Gastrocnemius medialis (tissue), 4 donors: Measurements from ENCODE around the gene TAS2R7. TPM values are rescaled to one million over a fixed set of nuclear protein-coding genes. Genes with fewer than 3 reads are reported as not detected.
A peak's percentile ranks its signal among the peaks of the same experiment; 100 is the strongest.
"Not testable (repeated sequence)": the region's sequence is repeated elsewhere in the genome, so short reads cannot be mapped to it uniquely, and the experiment has no call there.

ENCODE experiments used
- ATAC-seq, 2 donors: fragments of 150-250 bp; one replicate each; pipeline ENCODE4 v1.9.1; 2016
- DNase-seq, 2 donors: peaks; one replicate each; pipeline ENCODE4 v3.0.0-alpha.2; 2019
- H3K27ac ChIP-seq, 4 donors: fragments of 200-600 bp; sonication (generic); 1 replicate in 1 of 4; 2 replicates in 3 of 4; pipeline ENCODE4 v1.5.1; 2016 to 2018; ENCODE audit warnings: mild to moderate bottlenecking in 2 of 4, moderate library complexity in 1 of 4
- H3K27me3 ChIP-seq, 3 donors: fragments of 200-600 bp; sonication (generic) in 2 of 3; 1 replicate in 1 of 3; 2 replicates in 2 of 3; pipeline versions ENCODE4 v1.5.1 to v1.6.0; 2016 to 2019; ENCODE audit warnings: mild to moderate bottlenecking in 1 of 3, moderate library complexity in 1 of 3
- H3K36me3 ChIP-seq, 2 donors: fragments of 200-600 bp; sonication (generic) in 1 of 2; one replicate each; pipeline ENCODE4 v1.5.1; 2017 to 2018
- H3K4me1 ChIP-seq, 2 donors: fragments of 200-600 bp; sonication (generic) in 1 of 2; one replicate each; pipeline ENCODE4 v1.5.1; 2016 to 2017; ENCODE audit warnings: mild to moderate bottlenecking in 2 of 2
- H3K4me3 ChIP-seq, 4 donors: fragments of 200-600 bp; sonication (generic) in 3 of 4; 1 replicate in 1 of 4; 2 replicates in 3 of 4; pipeline ENCODE4 v1.5.1; 2016 to 2019; ENCODE audit warnings: mild to moderate bottlenecking in 2 of 4
- H3K9me3 ChIP-seq, 3 donors: fragments of 200-600 bp; sonication (generic) in 2 of 3; 1 replicate in 1 of 3; 2 replicates in 2 of 3; pipeline ENCODE4 v1.5.1; 2016 to 2019
- POLR2A ChIP-seq, 2 donors: fragments of 450-650 bp; IDR thresholded peaks; one replicate each; pipeline ENCODE4 v1.6.1; 2017; ENCODE audit warnings: antibody characterized with exemption in 2 of 2, mild to moderate bottlenecking in 2 of 2, moderate library complexity in 2 of 2
- in situ Hi-C, 4 donors: fragments of 200-750 bp; cut with MboI; loops; one replicate each; pipeline versions ENCODE4 v1.15.0 to v1.8.0; 2017; ENCODE audit warnings: low sequenced_read_pairs in 4 of 4
- intact Hi-C: fragments of 100-400 bp; cut with DNase I; formaldehyde crosslinking; loops from one replicate; pipeline ENCODE4 v1.15.1; 2023; ENCODE audit warnings: low total_unique reads
- total RNA-seq, 4 donors: library from RNA; depleted of rRNA; stranded (reverse); fragments of >200 nt; gene quantifications; one replicate each; pipeline versions ENCODE4 v1.1.0 to v1.2.3, GENCODE V29; 2016
- TF ChIP-seq, protein P1 (sequence below), 5 experiments: fragments of 450-650 bp in 3 of 5; fragments of 200-600 bp in 2 of 5; sonication (generic) in 2 of 5; IDR thresholded peaks in 4 of 5; conservative IDR thresholded peaks in 1 of 5; 1 replicate in 4 of 5; 2 replicates in 1 of 5; pipeline ENCODE4 v1.5.1; 2016 to 2019; ENCODE audit warnings: antibody characterized with exemption in 5 of 5, mild to moderate bottlenecking in 3 of 5, moderate library complexity in 3 of 5

Gene TAS2R7
- total RNA-seq, 4 donors from 2014 or later, result not detected

DNA sequence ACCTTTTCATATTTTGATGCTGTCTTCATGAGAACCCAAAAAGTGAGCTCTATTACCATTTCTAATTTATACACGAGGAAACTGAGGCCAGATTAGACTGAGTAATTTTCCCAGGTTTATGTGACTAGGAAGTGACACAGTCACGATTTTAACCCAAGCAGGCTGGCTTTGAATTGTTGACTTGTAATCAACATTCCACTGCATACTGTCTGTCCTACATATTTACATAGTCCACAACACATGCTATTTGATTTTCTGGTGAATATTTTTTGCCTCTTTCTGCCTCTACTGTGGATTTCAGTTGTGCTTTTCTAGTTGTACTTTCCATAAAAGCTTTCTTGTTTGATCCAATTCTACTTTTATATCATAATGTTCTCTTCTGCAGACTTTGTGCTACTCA is 8.2 kb downstream of the TAS2R7 start:
- Histone ChIP-seq H3K9me3 (no peaks in the 10 kb centered on the region), H3K4me3 (no peak overlapping the region), H3K36me3 (no peaks in the 10 kb centered on the region), H3K27ac (no peak overlapping the region), H3K4me1 (no peaks in the 10 kb centered on the region), H3K27me3 (no peaks in the 10 kb centered on the region)
- no peak for ATAC-seq
- in situ Hi-C loops (no loop called here), intact Hi-C loops (no loop called here)
- no peak for DNase-seq
- TF ChIP-seq, protein P1, sequence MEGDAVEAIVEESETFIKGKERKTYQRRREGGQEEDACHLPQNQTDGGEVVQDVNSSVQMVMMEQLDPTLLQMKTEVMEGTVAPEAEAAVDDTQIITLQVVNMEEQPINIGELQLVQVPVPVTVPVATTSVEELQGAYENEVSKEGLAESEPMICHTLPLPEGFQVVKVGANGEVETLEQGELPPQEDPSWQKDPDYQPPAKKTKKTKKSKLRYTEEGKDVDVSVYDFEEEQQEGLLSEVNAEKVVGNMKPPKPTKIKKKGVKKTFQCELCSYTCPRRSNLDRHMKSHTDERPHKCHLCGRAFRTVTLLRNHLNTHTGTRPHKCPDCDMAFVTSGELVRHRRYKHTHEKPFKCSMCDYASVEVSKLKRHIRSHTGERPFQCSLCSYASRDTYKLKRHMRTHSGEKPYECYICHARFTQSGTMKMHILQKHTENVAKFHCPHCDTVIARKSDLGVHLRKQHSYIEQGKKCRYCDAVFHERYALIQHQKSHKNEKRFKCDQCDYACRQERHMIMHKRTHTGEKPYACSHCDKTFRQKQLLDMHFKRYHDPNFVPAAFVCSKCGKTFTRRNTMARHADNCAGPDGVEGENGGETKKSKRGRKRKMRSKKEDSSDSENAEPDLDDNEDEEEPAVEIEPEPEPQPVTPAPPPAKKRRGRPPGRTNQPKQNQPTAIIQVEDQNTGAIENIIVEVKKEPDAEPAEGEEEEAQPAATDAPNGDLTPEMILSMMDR (IDR thresholded peaks at IDR 0.05 in 4 of 5, conservative IDR thresholded peaks at IDR 0.05 in 1 of 5), result no peak
- no peak for TF ChIP-seq POLR2A (IDR thresholded peaks at IDR 0.05)

DNA sequence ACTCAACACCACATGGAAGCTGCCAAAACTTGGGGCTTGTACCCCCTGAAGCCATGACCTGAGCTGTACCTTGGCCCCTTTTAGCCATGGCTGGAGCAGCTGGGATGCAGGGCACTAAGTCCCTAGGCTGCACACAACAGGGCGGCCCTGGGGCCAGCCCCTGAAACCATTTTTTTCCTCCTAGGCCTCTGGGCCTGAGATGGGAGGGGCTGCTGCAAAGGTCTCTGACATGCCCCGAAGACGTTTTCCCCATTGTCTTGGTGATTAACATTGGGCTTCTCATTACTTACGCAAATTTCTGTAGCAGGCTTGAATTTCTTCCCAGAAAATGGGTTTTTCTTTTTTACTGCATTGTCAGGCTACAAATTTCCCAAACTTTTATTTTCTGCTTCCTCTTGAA is 10.7 kb downstream of the TAS2R7 start:
- H3K27ac ChIP-seq, DNase-seq, H3K4me3 ChIP-seq, in situ Hi-C loops, intact Hi-C loops, H3K4me1 ChIP-seq, H3K36me3 ChIP-seq, ATAC-seq, H3K27me3 ChIP-seq, H3K9me3 ChIP-seq: not testable (repeated sequence)

DNA sequence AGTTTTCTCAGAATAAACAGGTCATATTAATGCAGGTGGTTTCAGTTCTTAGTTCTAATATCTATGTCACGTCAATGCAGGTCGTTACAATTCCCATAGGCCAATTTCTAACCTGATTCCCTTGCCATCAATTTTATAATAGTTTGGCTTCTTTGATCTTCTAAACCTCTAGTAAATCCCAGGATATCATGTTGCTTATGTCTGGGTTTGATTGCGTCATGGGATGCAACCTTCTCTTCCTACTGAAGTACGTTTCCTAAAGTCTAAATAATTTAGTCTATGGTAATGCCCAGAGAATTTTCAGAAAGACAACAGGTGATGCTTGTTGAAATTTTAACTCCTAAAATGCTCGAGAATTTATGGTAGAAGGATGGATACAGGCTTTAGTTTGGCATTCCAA is 19.2 kb downstream of the TAS2R7 start:
- Histone ChIP-seq H3K27ac (no peak overlapping the region), H3K9me3 (no peaks in the 10 kb centered on the region), H3K4me3 (no peak overlapping the region), H3K4me1 (no peaks in the 10 kb centered on the region), H3K27me3 (no peaks in the 10 kb centered on the region), H3K36me3 (no peaks in the 10 kb centered on the region)
- no peak for TF ChIP-seq POLR2A (IDR thresholded peaks at IDR 0.05)
- TF ChIP-seq, protein P1 (IDR thresholded peaks at IDR 0.05 in 4 of 5, conservative IDR thresholded peaks at IDR 0.05 in 1 of 5), result no peak
- no peak for DNase-seq
- in situ Hi-C loops, result no loop called here
- ATAC-seq, result no peak
- intact Hi-C loops, result no loop called here

DNA sequence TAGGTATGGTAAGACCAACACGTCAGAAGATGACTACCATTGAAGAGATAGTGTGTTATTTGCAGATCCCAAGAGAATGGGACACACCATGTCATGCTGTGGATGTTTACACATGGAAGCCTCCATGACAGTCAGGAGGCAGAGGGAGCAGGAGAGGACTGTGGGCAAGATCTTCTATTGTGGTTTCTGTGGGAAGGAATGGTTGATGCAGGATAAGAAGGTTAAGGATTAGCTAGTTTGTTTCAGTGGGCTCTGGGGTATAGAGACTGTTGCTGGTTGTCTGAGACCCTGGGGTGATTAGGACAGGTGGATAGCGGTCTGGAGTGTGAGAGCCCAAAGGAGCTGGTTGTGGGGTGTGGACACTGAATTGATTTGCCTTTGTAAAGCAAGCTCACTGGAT is 23.3 kb downstream of the TAS2R7 start:
- no peak overlapping the region for H3K4me3 ChIP-seq
- no peaks in the 10 kb centered on the region for H3K36me3 ChIP-seq
- H3K27me3 ChIP-seq, result no peaks in the 10 kb centered on the region
- intact Hi-C loops (no loop called here), in situ Hi-C loops (loop anchor here in 3 of 4 donors (5.0 to 10.0 kb wide), 3 partner anchors 426 to 708 kb away; no protein-coding TSS in a partner anchor)
- TF ChIP-seq, protein P1 (IDR thresholded peaks at IDR 0.05 in 4 of 5, conservative IDR thresholded peaks at IDR 0.05 in 1 of 5), result no peak
- no peak for TF ChIP-seq POLR2A (IDR thresholded peaks at IDR 0.05)
- ATAC-seq (no peak), DNase-seq (no peak)
- H3K4me1 ChIP-seq, result no peaks in the 10 kb centered on the region
- H3K9me3 ChIP-seq, result no peaks in the 10 kb centered on the region
- H3K27ac ChIP-seq, result no peak overlapping the region

DNA sequence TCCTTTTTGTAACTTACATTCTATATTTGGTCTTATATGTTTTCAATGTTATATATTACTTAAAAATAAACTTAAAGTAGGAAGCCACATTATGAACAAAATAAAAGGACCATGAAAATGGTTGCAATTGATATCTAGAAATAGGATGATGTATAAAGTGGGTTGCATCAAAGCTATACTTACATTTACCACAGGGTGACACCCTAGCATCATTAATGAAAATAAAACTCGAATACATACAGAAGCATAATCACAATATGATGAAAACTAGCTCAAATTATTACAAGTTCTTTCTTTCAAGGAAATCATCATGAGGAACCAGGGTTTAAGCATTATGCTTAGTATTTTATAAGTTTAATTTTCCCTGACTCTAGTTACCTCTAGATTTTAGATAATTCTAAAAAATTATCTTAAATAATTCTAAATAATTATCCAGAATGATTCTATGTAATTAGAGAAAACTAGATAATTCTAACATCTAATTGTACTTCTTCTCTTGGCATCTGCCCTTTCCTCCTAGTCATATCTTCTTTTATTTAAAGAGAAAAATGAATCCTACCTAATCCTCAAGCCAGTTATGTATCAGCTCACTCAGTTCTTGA is 31.2 kb downstream of the TAS2R7 start:
- no peaks in the 10 kb centered on the region for H3K9me3 ChIP-seq
- peaks cover 0 to 8% (median 0%) of the 10 kb centered on the region in 3 donors for H3K27me3 ChIP-seq
- no peak for TF ChIP-seq POLR2A (IDR thresholded peaks at IDR 0.05)
- TF ChIP-seq, protein P1 (IDR thresholded peaks at IDR 0.05 in 4 of 5, conservative IDR thresholded peaks at IDR 0.05 in 1 of 5), result peak; percentile 48 to 84 (median 63)
- ATAC-seq, result no peak
- intact Hi-C loops (loop anchor here (1.0 to 2.0 kb wide), 2 partner anchors 428 to 716 kb away; no protein-coding TSS in a partner anchor), in situ Hi-C loops (loop anchor here in 3 of 4 donors (5.0 to 10.0 kb wide), 4 partner anchors 426 to 716 kb away; no protein-coding TSS in a partner anchor)
- no peak for DNase-seq
- H3K27ac ChIP-seq, result no peak overlapping the region
- no peak overlapping the region for H3K4me3 ChIP-seq
- H3K36me3 ChIP-seq, result no peaks in the 10 kb centered on the region
- H3K4me1 ChIP-seq, result no peaks in the 10 kb centered on the region
